SK-N-SH (cell line): Measurements from ENCODE around the gene ANKRD11. TPM values are rescaled to one million over a fixed set of nuclear protein-coding genes. Genes with fewer than 3 reads are reported as not detected.

ENCODE experiments used
- CTCF ChIA-PET: fragments of 300-600, 350-600 bp; formaldehyde crosslinking; extraction: SDS; loops from one replicate; lab custom pipeline; 2021; lab: Yijun Ruan, JAX
- POLR2A ChIA-PET: fragments of 350-600 bp; sonication (Branson Sonifier 250); formaldehyde crosslinking; extraction: SDS; loops from one replicate; lab custom pipeline; 2020; ENCODE audit warnings: antibody characterized with exemption, inconsistent platforms; lab: Yijun Ruan, JAX
- DNase-seq: peaks from one replicate; pipeline ENCODE4 v3.0.0; 2012
- H2AFZ ChIP-seq: fragments of 200-600 bp; sonication (generic); 2 replicates; pipeline ENCODE4 v1.8.1; 2016; ENCODE audit warnings: antibody characterized with exemption, mild to moderate bottlenecking, low read depth
- H3F3A ChIP-seq: fragments of 200-600 bp; sonication (generic); replicated peaks from 2 replicates; pipeline ENCODE3; 2016; ENCODE audit warnings: antibody characterized with exemption, mild to moderate bottlenecking; ENCODE audit not compliant: insufficient read depth
- H3K27ac ChIP-seq, 2 experiments: fragments of 200-500 bp in 1 of 2; fragments of 200-600 bp in 1 of 2; sonication (Bioruptor generic) in 1 of 2; sonication (generic), shearing (Covaris generic) in 1 of 2; 2 replicates each; pipeline versions ENCODE4 v1.5.1 to v1.6.1; 2014 to 2016; ENCODE audit warnings: low read depth in 2 of 2, inconsistent platforms in 1 of 2, low read length in 1 of 2, mild to moderate bottlenecking in 1 of 2, mixed read lengths in 1 of 2
- H3K27me3 ChIP-seq: fragments of 200-600 bp; sonication (generic), shearing (Covaris generic); 2 replicates; pipeline ENCODE4 v1.6.1; 2016; ENCODE audit warnings: mixed run types; ENCODE audit not compliant: insufficient read depth
- H3K36me3 ChIP-seq, 2 experiments: fragments of 200-500 bp in 1 of 2; fragments of 200-600 bp in 1 of 2; sonication (Bioruptor generic) in 1 of 2; sonication (generic) in 1 of 2; replicated peaks in 1 of 2; 2 replicates each; pipeline versions ENCODE3 to v1.5.1; 2014 to 2016; ENCODE audit warnings: low read length in 1 of 2, mild to moderate bottlenecking in 1 of 2; ENCODE audit not compliant: insufficient read depth in 2 of 2, control insufficient read depth in 1 of 2
- H3K4me1 ChIP-seq, 2 experiments: fragments of 200-500 bp in 1 of 2; fragments of 200-600 bp in 1 of 2; sonication (Bioruptor generic) in 1 of 2; sonication (generic), shearing (Covaris generic) in 1 of 2; 2 replicates each; pipeline versions ENCODE4 v1.5.1 to v1.6.1; 2014 to 2016; ENCODE audit warnings: low read depth in 1 of 2, low read length in 1 of 2, mixed run types in 1 of 2; ENCODE audit not compliant: insufficient read depth in 2 of 2, control insufficient read depth in 1 of 2
- H3K4me2 ChIP-seq: fragments of 200-600 bp; sonication (generic), shearing (Covaris generic); 2 replicates; pipeline ENCODE4 v1.6.1; 2017; ENCODE audit warnings: mixed run types
- H3K4me3 ChIP-seq, 2 experiments: fragments of 200-500 bp in 1 of 2; fragments of 200-600 bp in 1 of 2; sonication (Bioruptor generic) in 1 of 2; sonication (generic), shearing (Covaris generic) in 1 of 2; 2 replicates each; pipeline versions ENCODE4 v1.5.1 to v1.8.1; 2014 to 2016; ENCODE audit warnings: low read depth in 2 of 2, inconsistent platforms in 1 of 2, low read length in 1 of 2, mild to moderate bottlenecking in 1 of 2, mixed read lengths in 1 of 2, moderate library complexity in 1 of 2
- H3K79me2 ChIP-seq: fragments of 200-600 bp; sonication (generic); 2 replicates; pipeline ENCODE4 v1.8.1; 2017; ENCODE audit warnings: mild to moderate bottlenecking; ENCODE audit not compliant: insufficient read depth
- H3K9ac ChIP-seq: fragments of 200-600 bp; sonication (generic); 2 replicates; pipeline ENCODE4 v1.6.1; 2017; ENCODE audit warnings: mixed run types
- H3K9me2 ChIP-seq: fragments of 200-600 bp; sonication (generic); 2 replicates; pipeline ENCODE4 v1.6.1; 2017; ENCODE audit warnings: mixed run types
- H3K9me3 ChIP-seq: fragments of 200-600 bp; sonication (generic); 2 replicates; pipeline ENCODE4 v1.6.1; 2017; ENCODE audit warnings: mixed run types, mild to moderate bottlenecking, moderate library complexity
- H4K20me1 ChIP-seq: fragments of 200-600 bp; sonication (generic); 2 replicates; pipeline ENCODE4 v1.6.1; 2017; ENCODE audit warnings: mild to moderate bottlenecking, mixed run types; ENCODE audit not compliant: insufficient read depth
- CTCF ChIP-seq: fragments of 200-600 bp; sonication (generic); IDR thresholded peaks from 2 replicates; pipeline ENCODE4 v1.6.1; 2017; ENCODE audit warnings: antibody characterized with exemption, mild to moderate bottlenecking, moderate library complexity
- ELF1 ChIP-seq: IDR thresholded peaks from 2 replicates; pipeline ENCODE4 v1.4.0; 2012
- EP300 ChIP-seq, 2 experiments: IDR thresholded peaks; 2 replicates each; pipeline versions ENCODE4 v1.4.0 to v1.6.1; 2012; ENCODE audit warnings: borderline replicate concordance in 1 of 2, low read depth in 1 of 2, low read length in 1 of 2
- FOSL2 ChIP-seq: IDR thresholded peaks from 2 replicates; pipeline ENCODE4 v1.4.0; 2012; ENCODE audit warnings: low read depth, mild to moderate bottlenecking, moderate library complexity, borderline replicate concordance
- FOXJ3 ChIP-seq: sonication (generic); formaldehyde crosslinking; IDR thresholded peaks from 2 replicates; pipeline ENCODE4 v1.5.1; 2020; ENCODE audit warnings: mild to moderate bottlenecking, missing genetic modification reagents
- FOXM1 ChIP-seq: IDR thresholded peaks from 2 replicates; pipeline ENCODE4 v1.4.0; 2012; ENCODE audit warnings: low read depth, mild to moderate bottlenecking
- GABPA ChIP-seq: IDR thresholded peaks from 2 replicates; pipeline ENCODE4 v1.4.0; 2012; ENCODE audit warnings: low read depth, mild to moderate bottlenecking
- GATA2 ChIP-seq: sonication (generic); formaldehyde crosslinking; IDR thresholded peaks from 2 replicates; pipeline ENCODE4 v1.5.0; 2020; ENCODE audit warnings: mild to moderate bottlenecking, missing genetic modification reagents
- MEF2A ChIP-seq: IDR thresholded peaks from 2 replicates; pipeline ENCODE4 v1.4.0; 2012; ENCODE audit warnings: low read depth, borderline replicate concordance
- MXI1 ChIP-seq: IDR thresholded peaks from 2 replicates; pipeline ENCODE4 v1.6.1; 2012; ENCODE audit warnings: mild to moderate bottlenecking, low read depth, low read length, improper control_type of control experiment
- RFX5 ChIP-seq: IDR thresholded peaks from 2 replicates; pipeline ENCODE4 v1.6.1; 2012; ENCODE audit warnings: mild to moderate bottlenecking, improper control_type of control experiment, low read length
- RXRA ChIP-seq: IDR thresholded peaks from 2 replicates; pipeline ENCODE4 v1.4.0; 2012; ENCODE audit warnings: low read depth, mild to moderate bottlenecking, borderline replicate concordance
- TEAD4 ChIP-seq: IDR thresholded peaks from 2 replicates; pipeline ENCODE4 v1.4.0; 2012; ENCODE audit warnings: mild to moderate bottlenecking, borderline replicate concordance; ENCODE audit not compliant: insufficient read depth
- USF1 ChIP-seq: IDR thresholded peaks from 2 replicates; pipeline ENCODE4 v1.4.0; 2012; ENCODE audit warnings: low read depth, borderline replicate concordance
- YY1 ChIP-seq: IDR thresholded peaks from 2 replicates; pipeline ENCODE4 v1.4.0; 2012; ENCODE audit warnings: low read depth, mild to moderate bottlenecking
- WGBS: methylation state at CpG from one replicate; pipeline ENCODE4 v1.1.6; 2017; ENCODE audit warnings: low lambda C conversion rate; 5-methylcytosine and 5-hydroxymethylcytosine counted together
- polyA plus RNA-seq, 3 experiments: library from polyadenylated mRNA; depleted of rRNA; stranded (reverse); fragments of >200 nt; gene quantifications; 2 replicates each; pipeline ENCODE4 v1.2.3, GENCODE V29; 2012
- TF ChIP-seq, protein P1 (sequence below): fragments of 150-350 bp; IDR thresholded peaks from 2 replicates; pipeline ENCODE4 v1.6.1; 2016; ENCODE audit warnings: mild to moderate bottlenecking, low read depth, low read length
- TF ChIP-seq, protein P2 (sequence below): fragments of 150-350 bp; IDR thresholded peaks from 2 replicates; pipeline ENCODE4 v1.6.1; 2017; ENCODE audit warnings: antibody characterized with exemption, low read length, low read depth, borderline replicate concordance
- TF ChIP-seq, protein P3 (sequence below): IDR thresholded peaks from 2 replicates; pipeline ENCODE4; 2012

ANKRD11 gene
- polyA plus RNA-seq, 1 of the 3 experiments (the other 2 are of a cell fraction) = 50.2 TPM

- CTCF ChIA-PET = no interaction called here
- TF ChIP-seq EP300 (IDR thresholded peaks at IDR 0.05; ENCODE audit: borderline replicate concordance in 1 of 2, low read depth in 1 of 2, low read length in 1 of 2) (no peak), YY1 (no peak), USF1 (no peak), GABPA (0 out of 2 replicates have a peak, but pooled peaks have one; percentile 32), CTCF (peak; percentile 31), FOXM1 (no peak)
- TF ChIP-seq, protein P1, sequence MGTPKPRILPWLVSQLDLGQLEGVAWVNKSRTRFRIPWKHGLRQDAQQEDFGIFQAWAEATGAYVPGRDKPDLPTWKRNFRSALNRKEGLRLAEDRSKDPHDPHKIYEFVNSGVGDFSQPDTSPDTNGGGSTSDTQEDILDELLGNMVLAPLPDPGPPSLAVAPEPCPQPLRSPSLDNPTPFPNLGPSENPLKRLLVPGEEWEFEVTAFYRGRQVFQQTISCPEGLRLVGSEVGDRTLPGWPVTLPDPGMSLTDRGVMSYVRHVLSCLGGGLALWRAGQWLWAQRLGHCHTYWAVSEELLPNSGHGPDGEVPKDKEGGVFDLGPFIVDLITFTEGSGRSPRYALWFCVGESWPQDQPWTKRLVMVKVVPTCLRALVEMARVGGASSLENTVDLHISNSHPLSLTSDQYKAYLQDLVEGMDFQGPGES = no peak
- TF ChIP-seq, protein P2, sequence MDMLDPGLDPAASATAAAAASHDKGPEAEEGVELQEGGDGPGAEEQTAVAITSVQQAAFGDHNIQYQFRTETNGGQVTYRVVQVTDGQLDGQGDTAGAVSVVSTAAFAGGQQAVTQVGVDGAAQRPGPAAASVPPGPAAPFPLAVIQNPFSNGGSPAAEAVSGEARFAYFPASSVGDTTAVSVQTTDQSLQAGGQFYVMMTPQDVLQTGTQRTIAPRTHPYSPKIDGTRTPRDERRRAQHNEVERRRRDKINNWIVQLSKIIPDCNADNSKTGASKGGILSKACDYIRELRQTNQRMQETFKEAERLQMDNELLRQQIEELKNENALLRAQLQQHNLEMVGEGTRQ = no peak
- TF ChIP-seq, all 33 proteins: peak for 2
- POLR2A ChIA-PET = no interaction called here
- Histone ChIP-seq H3K9me2 (no peaks in the 10 kb centered on the region), H3K9ac (no peak overlapping the region), H3F3A (peaks cover 2% of the 10 kb centered on the region), H3K4me1 (peaks cover 11 to 12% of the 10 kb centered on the region in 2 experiments; a peak in 3 of 4 replicates), H4K20me1 (peaks cover 89% of the 10 kb centered on the region), H3K27me3 (no peaks in the 10 kb centered on the region), H2AFZ (no peak overlapping the region), H3K36me3 (no peaks in the 10 kb centered on the region), H3K4me3 (no peak overlapping the region), H3K9me3 (no peaks in the 10 kb centered on the region), H3K27ac (no peak overlapping the region), H3K79me2 (peaks cover 94% of the 10 kb centered on the region), H3K4me2 (no peak overlapping the region)
- DNase-seq = no peak
- 84% methylated on average over 9 of the region's 13 CpGs for WGBS
Observed at GRCh38 chr16:89453501-89454321, 36.6 kb downstream of the ANKRD11 start.

DNA sequence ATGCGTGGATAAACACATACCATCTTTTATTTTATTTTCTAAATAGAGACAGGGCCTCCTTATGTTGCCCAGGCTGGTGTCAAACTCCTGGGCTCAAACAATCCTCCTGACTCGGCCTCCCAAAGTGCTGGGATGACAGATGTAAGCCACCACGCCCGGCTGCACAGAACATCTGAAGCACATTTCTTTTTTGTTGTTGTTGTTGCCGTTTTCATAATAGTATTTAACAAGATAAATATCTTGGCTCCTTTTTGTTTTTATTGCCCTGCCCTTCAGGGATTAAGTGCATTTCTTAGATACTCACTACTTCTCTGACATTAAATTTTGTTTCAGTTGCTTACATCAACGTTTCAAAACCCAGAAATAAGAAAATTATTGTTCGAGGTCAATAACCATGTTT is 37.4 kb downstream of the ANKRD11 start:
- Histone ChIP-seq H2AFZ (no peak overlapping the region), H3K27me3 (no peaks in the 10 kb centered on the region), H3K79me2 (peaks cover 94% of the 10 kb centered on the region), H3K9ac (no peak overlapping the region), H3K4me3 (no peak overlapping the region), H3K9me3 (no peaks in the 10 kb centered on the region), H4K20me1 (peaks cover 92% of the 10 kb centered on the region), H3K4me1 (peaks cover 8 to 9% of the 10 kb centered on the region in 2 experiments; a peak in 2 of 4 replicates), H3K4me2 (no peak overlapping the region), H3K9me2 (no peaks in the 10 kb centered on the region), H3F3A (no peaks in the 10 kb centered on the region), H3K27ac (no peak overlapping the region), H3K36me3 (no peaks in the 10 kb centered on the region)
- ChIA-PET POLR2A (no interaction called here), CTCF (no interaction called here)
- DNase-seq = no peak
- WGBS = 90% methylated on average over 7 of the region's 7 CpGs
- no peak for TF ChIP-seq FOSL2
- TF ChIP-seq RXRA = no peak
- TF ChIP-seq RFX5 = no peak
- TF ChIP-seq, protein P3, sequence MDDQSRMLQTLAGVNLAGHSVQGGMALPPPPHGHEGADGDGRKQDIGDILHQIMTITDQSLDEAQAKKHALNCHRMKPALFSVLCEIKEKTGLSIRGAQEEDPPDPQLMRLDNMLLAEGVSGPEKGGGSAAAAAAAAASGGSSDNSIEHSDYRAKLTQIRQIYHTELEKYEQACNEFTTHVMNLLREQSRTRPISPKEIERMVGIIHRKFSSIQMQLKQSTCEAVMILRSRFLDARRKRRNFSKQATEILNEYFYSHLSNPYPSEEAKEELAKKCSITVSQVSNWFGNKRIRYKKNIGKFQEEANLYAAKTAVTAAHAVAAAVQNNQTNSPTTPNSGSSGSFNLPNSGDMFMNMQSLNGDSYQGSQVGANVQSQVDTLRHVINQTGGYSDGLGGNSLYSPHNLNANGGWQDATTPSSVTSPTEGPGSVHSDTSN = no peak
- TF ChIP-seq, protein P1 = no peak
- no peak for TF ChIP-seq MEF2A
- no peak for TF ChIP-seq GATA2
- no peak for TF ChIP-seq FOXJ3 (CRISPR knock-in tag)
- TF ChIP-seq TEAD4 = no peak
- TF ChIP-seq ELF1 = no peak
- TF ChIP-seq MXI1 = no peak
- TF ChIP-seq, protein P2 = no peak
- no peak for TF ChIP-seq FOXM1
